ENCODE measurements around the gene SPIN1.

DNA sequence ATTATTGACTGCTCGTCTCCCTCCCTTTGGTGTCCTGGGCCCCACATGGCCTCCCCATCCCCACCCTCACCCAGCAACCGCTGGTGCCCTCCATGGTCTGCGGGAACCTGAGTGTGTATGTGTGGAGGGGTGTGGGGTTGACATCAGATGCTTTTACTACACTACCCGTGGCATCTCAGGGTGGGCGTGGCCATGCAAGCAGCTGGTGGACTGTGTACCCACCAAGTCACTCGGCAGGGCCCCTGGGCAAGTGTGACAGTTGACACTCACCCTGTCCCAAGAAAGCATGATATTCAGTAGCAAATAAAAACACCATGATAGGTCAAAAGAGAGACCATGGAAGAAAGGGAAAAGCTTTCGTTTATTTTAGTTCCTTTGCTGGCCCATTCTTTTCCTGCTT is 139.4 kb downstream of the SPIN1 start:
- TF ChIP-seq POLR2A (IDR thresholded peaks at IDR 0.05; ENCODE audit: low read length) (no peak), GATA1 (IDR thresholded peaks at IDR 0.05; ENCODE audit: low read depth, low read length) (no peak)

All from erythroblast (primary cell).